ENCODE data around the gene PROM2. TPM values are rescaled to one million over a fixed set of nuclear protein-coding genes. Genes with fewer than 3 reads are reported as not detected.

The PROM2 gene
- total RNA-seq, 2 experiments from 2014 or later, result 0.48 TPM; not detected in 1

DNA sequence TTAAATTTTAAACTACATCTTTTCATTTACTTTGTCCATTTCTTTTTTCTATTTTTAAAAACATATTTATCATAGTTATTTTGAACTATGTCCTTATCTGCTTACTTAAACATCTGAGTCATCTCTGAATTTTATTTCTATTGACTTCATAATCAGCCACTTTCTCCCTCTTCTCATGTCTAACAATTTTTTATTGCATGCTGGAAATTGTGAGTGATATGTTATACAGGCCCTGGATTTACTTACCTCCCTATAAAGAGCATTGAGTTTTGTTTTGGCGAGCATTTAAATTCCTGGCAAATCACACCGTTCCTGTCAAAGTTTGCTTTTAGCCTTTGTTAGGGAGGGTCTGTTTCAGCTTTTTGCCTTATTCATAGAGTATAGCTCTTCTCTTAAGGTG, 62.2 kb downstream of the PROM2 start:
- intact Hi-C loops (cut with micrococcal nuclease), result no loop called here
- Mint-ChIP-seq H3K4me3 (no peak overlapping the region), H3K27me3 (peaks cover 4% of the 10 kb centered on the region), H3K27ac (no peak overlapping the region), H3K9me3 (no peaks in the 10 kb centered on the region), H3K4me1 (ENCODE audit: low read depth) (no peaks in the 10 kb centered on the region), H3K36me3 (no peaks in the 10 kb centered on the region)
- POLR2A ChIA-PET, result no interaction called here
- CTCF ChIA-PET, result interaction anchor here (2.7 kb wide), 1 partner anchor 9 kb away, joined by 11 read pairs; no protein-coding TSS in a partner anchor
- DNase-seq, result no peak

DNA sequence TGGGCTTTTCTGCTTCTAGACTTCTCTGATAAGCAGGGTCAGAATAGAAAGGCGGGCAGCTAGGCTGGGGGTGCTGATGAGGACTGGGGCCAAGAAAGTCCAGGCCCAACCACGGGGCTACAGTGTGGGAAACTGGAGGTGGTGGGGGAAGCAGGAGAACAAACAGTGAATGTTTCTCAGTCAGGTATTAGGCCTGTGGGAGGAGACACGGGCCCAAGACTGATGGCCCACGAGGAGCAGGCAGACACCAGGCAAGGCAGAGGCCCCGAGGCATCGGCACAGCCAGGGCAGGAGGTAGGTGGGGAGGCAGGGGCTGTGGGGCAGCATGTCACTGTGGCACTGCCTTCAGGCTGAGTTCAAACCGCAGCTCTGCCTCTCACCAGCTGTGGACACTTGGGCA, 63.6 kb downstream of the PROM2 start:
- POLR2A ChIA-PET, result no interaction called here
- no peaks in the 10 kb centered on the region for H3K4me1 Mint-ChIP-seq (ENCODE audit: low read depth)
- H3K9me3 Mint-ChIP-seq, result no peaks in the 10 kb centered on the region
- CTCF ChIA-PET, result no interaction called here
- no peak overlapping the region for H3K27ac Mint-ChIP-seq
- no peak for DNase-seq
- no peaks in the 10 kb centered on the region for H3K36me3 Mint-ChIP-seq
- peaks cover 9% of the 10 kb centered on the region for H3K27me3 Mint-ChIP-seq
- intact Hi-C loops (cut with micrococcal nuclease), result no loop called here
- no peak overlapping the region for H3K4me3 Mint-ChIP-seq

Other genes with a start within 250 kb of the PROM2 start
- gene MAL, start 248.7 kb upstream of the PROM2 start, total RNA-seq, result 10 to 100 TPM; 63.5 to 63.6 TPM
- 10 to 100 TPM; 79.3 to 82.3 TPM for gene MRPS5, start 152.6 kb upstream of the PROM2 start, total RNA-seq
- gene ZNF514, start 114.6 kb upstream of the PROM2 start, total RNA-seq, result 10 to 100 TPM; 10.8 to 11.6 TPM
- gene ZNF2, start 108.6 kb upstream of the PROM2 start, total RNA-seq, result 1 to 10 TPM; 3.9 to 4.4 TPM
- gene ZNF892, start 66.9 kb upstream of the PROM2 start, total RNA-seq, result 1 to 10 TPM; 2.7 to 3.3 TPM
- gene KCNIP3, start 22.9 kb downstream of the PROM2 start, total RNA-seq, result not detected
- gene FAHD2A, start 128.3 kb downstream of the PROM2 start, total RNA-seq, result 10 to 100 TPM; 42.8 to 43.9 TPM
- gene TRIM43B, start 210.3 kb downstream of the PROM2 start, total RNA-seq, result not detected